SK-N-SH treated with all-trans-retinoic acid at 6 μM for 48 hours (cell line): Measurements from ENCODE around the gene SYCE1.
"Not testable (repeated sequence)": the region's sequence is repeated elsewhere in the genome, so short reads cannot be mapped to it uniquely, and the experiment has no call there.

Source experiments
- BACH2 ChIP-seq: fragments of 250-450 bp; sonication (Bioruptor Pico); IDR thresholded peaks from 2 replicates; pipeline ENCODE4 v1.9.0; 2021; ENCODE audit warnings: mild to moderate bottlenecking, borderline replicate concordance
- CREB5 ChIP-seq: fragments of 250-450 bp; sonication (Bioruptor Pico); IDR thresholded peaks from 2 replicates; pipeline ENCODE4 v1.5.1; 2020; ENCODE audit warnings: low read depth, mild to moderate bottlenecking, moderate library complexity
- CSDC2 ChIP-seq: fragments of 250-450 bp; sonication (Bioruptor Pico); IDR thresholded peaks from 2 replicates; pipeline ENCODE4 v1.5.0; 2020; ENCODE audit warnings: mild to moderate bottlenecking, moderate library complexity
- CSRNP3 ChIP-seq: fragments of 250-450 bp; sonication (Bioruptor Pico); IDR thresholded peaks from 2 replicates; pipeline ENCODE4 v1.5.1; 2021; ENCODE audit warnings: mild to moderate bottlenecking, moderate library complexity
- ISL1 ChIP-seq: fragments of 250-450 bp; sonication (Bioruptor Pico); IDR thresholded peaks from 2 replicates; pipeline ENCODE4 v2.1.2; 2022; ENCODE audit warnings: mild to moderate bottlenecking, moderate library complexity
- OSR1 ChIP-seq: fragments of 250-450 bp; sonication (Bioruptor Pico); IDR thresholded peaks from 2 replicates; pipeline ENCODE4 v1.8.0; 2022; ENCODE audit warnings: moderate library complexity, mild to moderate bottlenecking, inconsistent platforms
- PATZ1 ChIP-seq: fragments of 250-450 bp; sonication (Bioruptor Pico); IDR thresholded peaks from 2 replicates; pipeline ENCODE4 v1.8.0; 2020; ENCODE audit warnings: mild to moderate bottlenecking, moderate library complexity, borderline replicate concordance
- POU6F1 ChIP-seq: fragments of 250-450 bp; sonication (Bioruptor Pico); IDR thresholded peaks from 2 replicates; pipeline ENCODE4 v1.8.0; 2021; ENCODE audit warnings: low read depth, mild to moderate bottlenecking, moderate library complexity, borderline replicate concordance
- PPARA ChIP-seq: fragments of 250-450 bp; sonication (Bioruptor Pico); IDR thresholded peaks from 2 replicates; pipeline ENCODE4 v1.5.0; 2020; ENCODE audit warnings: mild to moderate bottlenecking, borderline replicate concordance
- RARB ChIP-seq: fragments of 250-450 bp; sonication (Bioruptor Pico); IDR thresholded peaks from 2 replicates; pipeline ENCODE4 v1.8.0; 2021; ENCODE audit warnings: mild to moderate bottlenecking, moderate library complexity
- TSHZ2 ChIP-seq: fragments of 250-450 bp; sonication (Bioruptor Pico); IDR thresholded peaks from 2 replicates; pipeline ENCODE4 v1.5.0; 2020; ENCODE audit warnings: mild to moderate bottlenecking, moderate library complexity
- ZFP3 ChIP-seq: fragments of 250-450 bp; sonication (Bioruptor Pico); IDR thresholded peaks from 2 replicates; pipeline ENCODE4 v1.5.0; 2020; ENCODE audit warnings: mild to moderate bottlenecking, moderate library complexity
- ZFP30 ChIP-seq: fragments of 450-650 bp; formaldehyde crosslinking; IDR thresholded peaks from 2 replicates; pipeline ENCODE4 v1.5.0; 2022; ENCODE audit warnings: mild to moderate bottlenecking, moderate library complexity
- ZNF8 ChIP-seq: fragments of 450-650 bp; formaldehyde crosslinking; IDR thresholded peaks from 2 replicates; pipeline ENCODE4 v1.5.0; 2020; ENCODE audit warnings: mild to moderate bottlenecking, moderate library complexity

- TF ChIP-seq PATZ1 (CRISPR knock-in tag); ISL1 (CRISPR knock-in tag); RARB; CSRNP3 (CRISPR knock-in tag); POU6F1 (CRISPR knock-in tag); ZFP3 (CRISPR knock-in tag); CREB5 (CRISPR knock-in tag); ZNF8 (CRISPR knock-in tag); PPARA (CRISPR knock-in tag); CSDC2; OSR1 (CRISPR knock-in tag); BACH2; TSHZ2 (CRISPR knock-in tag); ZFP30 (CRISPR knock-in tag): not testable (repeated sequence)
Measured at GRCh38 chr10:133603434-133603833, 38.1 kb upstream of the SYCE1 start.
